Measurements from ENCODE around the gene ATP6V0A1.
"Not testable (repeated sequence)": the region's sequence is repeated elsewhere in the genome, so short reads cannot be mapped to it uniquely, and the experiment has no call there.

The ATP6V0A1 gene

DNA sequence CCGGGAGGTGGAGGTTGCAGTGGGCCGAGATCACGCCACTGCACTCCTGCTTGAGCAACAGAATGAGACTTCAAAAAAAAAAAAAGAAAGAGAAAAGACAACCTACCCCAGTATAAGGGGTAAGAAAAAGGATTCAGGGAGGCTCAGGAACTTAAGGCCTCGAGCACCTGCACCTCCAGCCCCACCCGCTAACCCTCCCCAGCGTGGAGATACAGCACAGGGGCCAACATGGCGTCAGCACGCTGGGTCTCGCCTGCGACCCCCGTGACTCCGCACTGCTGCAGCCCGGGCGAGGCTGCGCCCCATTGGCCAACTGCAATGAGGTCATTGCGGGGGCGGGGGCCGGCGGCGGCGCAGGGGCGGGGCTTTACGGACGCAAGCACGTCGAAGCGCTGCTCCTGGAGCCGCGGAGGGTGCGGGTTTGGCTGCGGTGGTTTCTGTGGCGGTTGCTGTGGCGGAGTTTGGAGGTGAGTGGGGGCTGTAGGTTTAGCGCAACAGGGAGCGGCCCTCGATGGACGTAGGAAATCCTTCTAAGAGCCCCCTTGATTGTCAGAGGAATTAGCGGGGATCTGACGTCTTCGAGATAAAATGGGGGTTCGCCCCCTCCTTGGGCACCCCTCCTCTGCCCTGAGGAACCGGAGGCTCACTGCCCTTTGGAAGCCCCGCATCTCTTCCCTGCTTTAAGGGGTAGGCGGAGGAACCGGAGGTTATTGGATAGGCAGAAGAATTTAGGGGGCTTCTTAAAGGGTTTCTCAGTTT lies at the start of gene ATP6V0A1:
ATP6V0A1 (plus strand) TSS at position 382 of the 759 bp plus-strand sequence. CDS start 2,017 bp downstream, outside the sequence.
- peak; percentile 72 to 91 for DNase-seq

DNA sequence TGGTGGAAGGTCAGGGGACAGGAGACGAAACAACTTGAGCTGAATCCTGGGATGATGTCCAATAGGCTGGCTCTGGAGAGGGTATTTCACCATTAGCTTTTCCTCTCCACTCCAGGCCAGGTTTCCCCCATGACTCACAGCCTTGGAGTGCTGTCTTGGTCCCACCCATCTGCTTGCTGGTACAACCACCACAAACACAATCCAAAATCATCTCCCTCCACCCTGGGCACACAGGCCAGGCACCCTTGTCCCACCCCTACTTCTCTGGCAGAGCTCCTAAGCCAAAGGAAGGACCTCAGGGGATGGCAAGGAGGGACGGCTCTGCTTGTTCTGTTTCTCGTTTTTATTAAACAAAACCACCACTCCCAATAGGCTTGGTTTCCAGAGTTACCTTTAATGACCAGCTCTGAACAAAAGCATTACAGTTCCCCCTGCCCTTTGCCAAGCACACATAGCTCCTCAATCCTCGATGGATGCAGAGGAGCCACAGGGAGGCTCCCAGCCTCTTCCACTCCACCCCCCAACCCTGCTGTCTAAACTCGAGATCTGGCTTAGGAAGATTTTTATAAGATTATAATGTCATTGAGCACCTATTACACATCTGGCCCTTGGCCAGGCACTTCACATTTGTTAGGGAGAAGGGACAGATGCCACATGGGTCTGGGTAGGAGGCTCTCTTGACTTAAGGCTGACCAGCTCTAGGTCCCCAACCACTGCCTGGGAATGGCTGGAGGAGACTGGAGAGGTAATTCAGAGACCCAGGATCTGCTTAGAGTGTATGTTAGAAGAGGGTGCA lies 49.0 kb upstream of the ATP6V0A1 start:
- DNase-seq, result peak in 1 of 2 experiments; percentile 72

DNA sequence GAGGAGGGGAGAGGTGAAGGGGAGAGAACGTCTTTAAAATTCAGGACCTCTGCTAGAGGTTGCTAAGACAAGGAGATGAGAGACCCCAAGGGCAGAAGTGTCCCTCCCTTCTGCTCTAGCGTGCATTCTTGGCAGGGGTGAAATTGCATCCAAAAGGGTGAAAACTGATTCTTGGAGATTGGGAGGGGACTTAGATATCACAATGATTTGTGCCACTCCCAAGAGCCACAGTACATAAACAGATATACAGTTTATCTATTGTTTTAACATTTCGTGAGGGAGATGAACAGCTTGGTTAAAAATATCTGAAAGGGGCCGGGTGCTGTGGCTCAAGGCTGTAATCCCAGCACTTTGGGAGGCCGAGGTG lies 48.4 kb upstream of the ATP6V0A1 start:
- DNase-seq, result no peak

DNA sequence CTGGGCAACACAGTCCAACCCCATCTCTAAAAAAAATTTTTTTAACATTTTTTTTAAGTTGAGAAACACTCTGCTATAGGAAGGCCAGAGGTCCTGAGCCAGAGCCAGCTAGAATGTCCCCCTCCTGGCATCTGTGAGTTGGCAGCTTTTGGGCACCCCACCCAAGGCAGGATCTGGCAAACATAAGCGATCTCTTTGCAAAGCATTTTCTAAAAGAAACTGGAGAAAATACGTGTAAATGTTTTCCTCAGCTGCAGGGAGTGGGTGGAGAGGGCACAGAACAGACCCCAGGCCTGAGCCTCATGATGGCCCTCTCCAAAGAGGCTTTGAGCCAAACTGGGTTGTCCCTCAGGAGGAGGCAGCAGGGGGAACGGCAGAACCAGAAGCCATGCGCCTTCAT lies 47.3 kb upstream of the ATP6V0A1 start:
- DNase-seq, result no peak

DNA sequence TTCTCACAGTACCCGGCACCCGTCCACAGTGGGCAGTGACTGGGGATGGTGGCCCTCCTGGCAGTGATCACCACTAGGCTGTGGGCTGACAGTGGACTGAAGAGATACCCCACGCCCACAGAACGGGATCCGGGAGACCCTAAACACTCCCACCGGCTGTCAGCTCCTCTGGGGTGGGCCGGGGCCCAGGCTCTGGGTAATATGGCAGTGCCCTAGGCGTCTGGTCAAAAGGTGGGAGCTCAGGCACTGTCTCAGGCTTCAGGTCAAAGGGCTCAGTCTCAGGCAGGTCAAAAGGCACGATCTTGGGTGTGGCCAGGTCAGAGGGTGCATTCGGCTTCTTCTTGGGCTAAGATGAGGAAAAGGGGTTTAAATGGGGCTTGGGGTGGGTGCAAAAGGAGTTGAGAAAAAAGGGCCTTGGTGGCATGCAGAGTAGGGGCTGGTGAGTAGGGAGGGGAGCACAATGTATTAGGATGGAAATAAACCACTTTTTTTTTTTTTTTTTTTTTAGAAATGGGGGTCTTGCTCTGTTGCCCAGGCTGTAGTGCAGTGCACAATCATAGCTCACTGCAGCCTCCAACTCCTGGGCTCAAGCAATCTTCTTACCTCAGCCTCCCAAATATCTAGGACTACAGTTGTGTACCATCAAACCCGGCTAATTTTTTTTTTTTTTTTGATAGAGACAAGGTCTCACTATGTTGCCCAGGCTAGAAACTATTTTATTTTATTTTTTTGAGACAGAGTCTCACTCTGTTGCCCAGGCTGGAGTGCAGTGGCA lies 46.6 kb upstream of the ATP6V0A1 start:
- DNase-seq, result no peak

DNA sequence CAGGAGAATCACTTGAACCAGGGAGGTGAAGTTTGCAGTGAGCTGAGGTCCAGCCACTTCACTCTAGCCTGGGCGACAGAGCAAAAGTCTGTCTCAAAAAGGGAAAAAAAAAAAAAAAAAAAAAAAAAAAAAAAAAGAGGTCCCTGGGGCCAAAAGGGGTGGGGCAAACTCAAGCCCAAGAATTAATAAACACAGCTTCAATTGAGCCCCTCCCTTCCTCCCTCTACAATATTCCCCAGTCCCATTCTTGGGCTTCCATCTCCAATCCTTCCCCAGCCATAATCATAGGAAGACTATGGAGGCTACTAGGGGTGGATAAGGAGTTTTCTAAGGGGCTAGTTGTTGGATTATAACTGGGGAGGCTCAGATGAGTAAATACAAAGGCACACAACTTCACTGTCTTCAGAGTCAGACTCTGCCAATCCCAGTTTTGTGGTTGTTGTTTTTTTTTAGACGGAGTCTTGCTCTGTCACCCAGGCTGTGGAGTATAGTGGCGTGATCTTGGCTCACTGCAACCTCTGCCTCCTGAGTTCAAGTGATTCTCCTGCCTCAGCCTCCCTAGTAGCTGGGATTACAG lies 45.1 kb upstream of the ATP6V0A1 start:
- DNase-seq, result no peak

DNA sequence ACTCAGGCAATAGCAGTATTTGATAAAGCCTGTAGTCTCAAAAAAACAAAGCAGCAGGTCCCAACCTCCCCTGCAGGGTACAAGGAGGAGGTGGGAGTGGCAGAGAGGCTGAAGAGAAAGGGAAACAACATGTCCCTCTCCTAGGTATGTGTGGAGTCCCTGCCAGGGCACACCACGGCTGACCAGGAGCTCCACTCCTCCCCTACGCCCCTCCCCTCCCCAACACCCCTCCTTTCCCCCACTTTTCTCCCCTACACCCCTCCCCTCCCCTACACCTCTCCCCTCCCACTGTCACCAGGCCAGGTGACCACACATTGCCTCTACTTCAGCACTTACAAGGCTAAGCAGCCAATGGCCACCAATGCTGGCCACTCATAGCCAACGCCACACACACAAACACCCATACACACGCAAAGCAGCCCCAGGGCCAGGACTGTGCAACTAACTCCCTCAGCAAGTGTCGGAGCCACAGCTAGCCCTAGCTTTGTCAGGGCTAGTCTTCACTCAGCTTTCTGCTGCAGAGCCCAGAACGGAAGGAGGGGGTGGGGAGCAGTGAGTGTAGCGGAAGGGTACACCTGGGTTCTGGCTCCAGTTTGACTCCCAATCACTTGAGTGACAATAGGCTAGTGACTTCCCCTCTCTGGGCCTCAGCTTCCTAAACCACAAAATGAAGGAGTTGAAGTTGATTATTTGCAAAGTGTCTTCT lies 43.8 kb upstream of the ATP6V0A1 start:
- no peak for DNase-seq

DNA sequence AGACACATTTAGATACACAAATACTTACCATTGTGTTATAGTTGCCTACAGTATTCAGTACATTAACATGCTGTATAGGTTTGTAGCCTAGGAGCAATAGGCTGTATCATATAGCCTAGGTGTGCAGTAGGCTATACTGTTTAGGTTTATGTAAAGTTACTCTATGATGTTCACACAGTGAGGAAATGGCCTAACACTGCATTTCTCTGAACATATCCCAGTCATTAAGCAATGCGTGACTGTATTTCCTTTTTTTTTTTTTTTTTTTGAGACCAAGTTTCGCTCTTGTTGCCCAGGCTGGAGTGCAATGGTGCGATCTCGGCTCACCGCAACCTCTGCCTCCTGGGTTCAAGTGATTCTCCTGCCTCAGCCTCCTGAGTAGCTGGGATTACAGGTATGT lies 40.7 kb upstream of the ATP6V0A1 start:
- DNase-seq, result not testable (repeated sequence)

DNA sequence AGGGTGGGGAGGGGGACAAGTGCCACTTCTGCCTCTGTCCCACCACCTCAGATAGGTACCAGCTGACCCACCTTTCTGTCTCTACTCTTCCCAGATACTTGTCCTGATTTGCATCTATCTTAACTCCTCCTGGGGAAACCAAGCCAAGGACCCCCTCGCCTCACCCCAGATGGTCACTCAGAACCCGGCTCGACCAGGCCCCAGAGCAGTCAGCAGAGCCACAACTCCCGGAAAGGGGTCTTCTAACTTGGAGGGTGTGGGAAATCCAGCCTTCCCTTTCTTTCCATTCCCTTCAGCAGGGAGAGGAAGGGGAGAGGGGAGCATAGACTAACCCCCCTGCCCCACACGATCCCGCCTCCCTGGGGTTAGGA lies 37.6 kb upstream of the ATP6V0A1 start:
- no peak for DNase-seq

DNA sequence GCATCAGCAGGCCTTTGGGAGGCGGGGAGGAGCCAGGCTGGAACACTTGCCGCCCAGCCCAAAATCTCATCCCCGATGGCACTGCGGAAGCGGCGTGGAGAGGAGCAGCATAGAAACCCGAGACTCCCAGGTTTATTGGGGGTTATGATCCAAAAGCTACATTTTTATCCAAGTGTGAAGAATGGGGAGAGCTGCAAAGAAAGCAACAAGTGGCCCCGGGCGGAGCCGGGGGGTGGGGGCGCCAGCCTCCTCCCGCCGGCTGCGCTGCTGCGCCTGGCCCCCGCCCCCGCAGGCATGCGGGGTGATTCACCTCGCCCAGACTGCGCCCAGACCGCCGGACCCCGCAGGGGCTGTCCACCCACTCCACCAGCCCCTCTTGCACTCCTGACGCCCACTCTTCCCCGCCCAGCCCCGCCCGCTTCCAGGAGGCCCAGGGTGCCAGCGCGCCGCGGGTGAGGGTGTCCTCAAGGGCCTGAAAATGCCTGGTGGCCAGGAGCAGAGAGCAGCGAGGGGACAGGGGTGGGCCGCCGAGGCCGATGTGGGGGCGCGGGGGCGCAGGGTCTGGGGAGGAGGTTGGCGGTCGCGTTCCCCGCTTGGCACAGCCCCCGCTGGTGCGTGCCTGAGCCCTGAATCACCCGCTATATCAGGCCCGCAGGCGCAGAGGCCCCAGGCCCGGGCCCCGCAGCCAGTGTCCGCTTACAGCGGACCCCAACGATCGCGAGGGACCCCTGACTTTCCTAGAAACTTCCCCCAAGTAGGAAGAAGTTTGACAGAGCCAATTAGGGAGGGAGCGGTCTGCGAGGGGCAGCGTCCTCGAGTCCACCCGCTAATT lies 37.0 kb upstream of the ATP6V0A1 start:
- no peak for DNase-seq

DNA sequence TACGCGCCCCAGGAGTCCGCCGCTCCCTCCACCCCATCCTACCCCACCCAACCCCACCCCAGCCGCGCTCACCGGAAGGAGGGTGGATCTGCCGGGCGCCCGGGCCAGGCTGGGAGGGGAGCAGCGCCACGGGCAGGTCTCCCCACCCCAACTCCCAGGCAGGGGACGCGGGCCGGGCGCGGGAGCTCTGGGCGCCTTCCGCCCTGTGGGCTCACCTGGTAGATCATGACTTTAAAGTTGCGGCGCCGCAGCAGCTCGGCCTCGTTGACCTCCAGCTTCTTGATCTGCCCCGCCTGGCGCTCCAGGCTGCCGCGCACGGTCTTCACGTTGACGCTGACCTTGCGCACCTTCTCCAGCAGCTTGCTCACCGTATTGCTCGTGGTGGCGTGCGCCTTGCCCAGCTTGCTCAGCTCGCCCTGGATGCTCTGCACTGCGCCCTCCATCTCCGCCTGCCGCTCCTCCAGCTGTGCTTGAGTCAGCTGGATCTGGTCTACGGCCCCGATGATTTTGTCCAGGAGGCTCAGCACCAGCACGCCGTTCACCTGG lies 36.2 kb upstream of the ATP6V0A1 start:
- no peak for DNase-seq

DNA sequence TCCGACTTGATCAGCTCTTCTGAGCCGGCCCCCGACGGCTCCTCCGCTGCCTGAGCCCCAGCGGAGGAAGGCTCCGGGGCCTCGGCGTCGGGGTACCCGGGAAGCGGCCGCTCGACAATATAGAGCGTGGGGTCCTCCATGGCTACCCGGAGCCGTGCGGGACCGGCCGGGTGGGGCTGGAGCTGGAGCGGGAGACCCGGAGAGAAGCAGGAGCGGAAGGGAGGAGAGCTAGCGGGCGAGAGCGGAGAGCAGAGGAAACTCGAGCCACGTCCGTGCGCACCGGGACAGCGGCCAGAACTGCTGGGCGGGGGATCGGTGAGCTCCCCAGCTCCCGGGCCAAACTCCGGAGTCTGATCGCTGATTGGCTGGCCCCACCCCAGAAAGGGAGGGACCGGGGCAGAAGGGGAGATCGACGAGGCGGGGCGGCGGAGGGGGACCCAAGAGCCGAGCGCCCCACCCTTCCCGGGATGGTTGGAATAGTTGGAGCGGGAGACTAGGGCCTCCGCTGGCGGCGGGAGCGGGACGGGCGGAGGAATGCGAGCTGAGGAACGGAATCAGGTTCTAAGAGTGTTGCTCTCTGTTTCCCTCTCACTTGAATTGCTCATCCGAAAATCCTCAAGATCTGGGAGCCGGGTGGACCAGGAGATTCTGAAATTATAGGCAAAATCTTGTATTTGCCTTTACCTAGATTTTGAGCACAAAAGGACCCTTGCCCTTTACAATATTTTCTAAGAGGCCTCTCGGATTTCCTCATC lies 35.5 kb upstream of the ATP6V0A1 start, which contains the start of gene CAVIN1:
CAVIN1 (minus strand) TSS at position 299 of the 755 bp plus-strand sequence; CDS start at position 140, 159 bp downstream.
- DNase-seq, result peak; percentile 91 to 94

DNA sequence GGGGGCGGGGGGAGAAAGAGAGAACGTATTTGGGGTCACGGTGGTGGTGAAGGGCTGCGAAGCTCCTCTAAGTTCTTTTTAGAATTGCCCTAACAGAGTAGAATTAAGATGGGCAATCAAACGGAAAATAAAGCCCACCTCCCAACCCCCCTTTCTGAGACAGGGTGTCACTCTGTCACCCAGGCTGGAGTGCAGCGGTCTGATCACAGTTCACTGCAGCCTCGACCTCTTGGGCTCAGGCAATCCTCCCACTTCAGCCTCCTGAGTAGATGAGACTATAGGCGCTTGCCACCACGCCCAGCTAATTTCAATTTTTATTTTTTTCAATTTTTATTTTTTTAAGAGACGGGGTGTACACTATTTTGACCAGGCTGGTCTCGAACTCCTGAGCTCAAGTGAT lies 34.9 kb upstream of the ATP6V0A1 start:
- DNase-seq, result no peak

DNA sequence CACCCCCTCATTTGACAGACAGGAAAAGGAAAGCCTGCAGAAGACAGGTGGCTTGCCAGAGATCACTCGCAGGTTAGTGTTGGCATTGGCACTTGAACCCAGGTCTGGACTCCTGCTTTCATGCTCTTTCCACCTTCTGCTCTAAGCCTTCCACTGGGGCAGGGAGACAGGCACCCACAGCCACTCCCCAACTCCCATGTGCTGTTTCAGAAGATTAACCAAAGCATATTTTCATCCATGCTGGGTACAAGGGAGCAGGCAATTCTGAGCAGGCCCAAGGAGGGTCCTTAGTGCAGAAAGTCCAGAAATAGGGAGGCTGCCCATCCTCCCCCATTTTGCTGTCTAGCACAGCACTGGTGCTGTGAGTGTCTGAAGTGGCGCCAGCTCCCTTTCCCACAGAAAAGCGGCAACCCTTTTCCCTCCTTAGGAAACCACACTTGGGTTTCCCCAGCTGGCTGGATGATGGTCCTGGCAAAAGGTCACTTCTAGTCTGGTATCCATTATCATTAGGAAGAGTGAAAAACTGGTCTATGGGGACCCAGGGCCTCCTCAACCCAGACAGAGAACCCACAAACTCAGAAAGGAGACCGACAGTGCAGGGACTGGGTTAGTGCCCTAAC lies 33.6 kb upstream of the ATP6V0A1 start:
- DNase-seq, result no peak

DNA sequence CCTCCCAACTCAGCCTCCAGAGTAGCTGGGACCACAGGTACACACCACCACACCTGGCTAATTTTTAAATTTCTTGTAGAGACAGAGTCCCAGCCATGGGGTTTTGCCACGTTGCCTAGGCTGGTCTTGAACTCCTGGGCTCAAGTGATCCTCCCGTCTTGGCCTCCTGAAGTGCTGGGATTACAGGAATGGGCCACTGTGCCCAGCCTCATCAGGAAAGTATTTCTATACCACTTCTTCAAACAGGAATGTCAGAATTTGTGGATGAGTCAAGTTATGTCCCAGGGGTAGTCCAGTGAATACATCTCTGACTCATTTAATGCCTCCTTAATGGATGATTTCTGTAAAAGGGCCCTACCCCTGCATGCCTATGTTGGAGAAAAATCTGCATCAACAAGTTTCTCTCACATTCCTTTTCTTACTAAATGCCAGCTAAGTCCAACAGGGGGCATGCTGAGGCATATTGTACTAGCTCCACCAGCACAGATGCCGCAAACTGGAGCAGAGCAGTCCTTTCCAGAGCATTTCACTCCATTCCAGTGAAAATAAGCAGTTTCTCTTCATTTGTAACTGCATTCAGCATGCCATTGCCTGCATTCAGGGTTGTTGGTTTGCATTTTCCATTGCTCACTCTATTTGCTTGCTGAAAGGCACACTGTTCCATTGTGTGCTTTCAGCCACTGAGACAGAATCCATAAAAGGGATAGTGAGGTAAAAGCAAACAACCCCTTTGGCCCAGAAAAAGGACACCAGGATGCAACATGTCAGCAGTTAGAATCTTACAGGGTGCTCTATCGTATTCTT lies 30.3 kb upstream of the ATP6V0A1 start:
- peak in 1 of 2 experiments; percentile 60 for DNase-seq

DNA sequence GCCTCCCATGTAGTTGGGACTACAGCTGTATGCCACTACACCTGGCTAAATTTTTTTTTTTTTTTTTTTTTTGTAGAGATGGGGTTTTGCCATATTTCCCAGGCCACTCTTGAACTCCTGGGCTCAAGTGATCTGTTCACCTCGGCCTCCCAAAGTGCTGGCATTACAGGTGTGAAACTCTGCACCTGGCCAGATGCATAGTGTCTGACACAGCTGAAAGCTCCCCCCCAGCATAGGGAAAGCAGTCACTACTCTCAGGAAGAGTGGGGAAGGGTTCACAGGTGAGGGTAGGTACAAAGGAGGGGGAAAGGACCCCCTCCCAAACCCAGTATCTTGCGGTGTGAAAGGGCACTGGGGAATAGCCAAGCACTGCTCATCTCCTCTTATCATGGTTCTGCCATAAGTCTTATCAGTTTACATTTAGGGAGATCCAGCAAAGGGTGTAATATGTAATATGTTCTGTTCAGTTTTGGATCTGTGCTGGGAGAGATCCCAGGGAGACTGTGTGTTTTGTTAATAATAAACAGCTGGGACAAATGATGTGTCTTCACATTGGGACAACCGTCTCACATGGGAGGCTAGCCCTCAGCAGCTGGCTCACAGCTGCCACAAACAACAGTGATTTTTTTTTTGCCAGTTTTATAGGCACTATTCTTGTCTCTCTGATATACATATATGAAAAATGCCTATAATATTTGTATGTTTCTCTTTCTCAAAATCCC lies 28.8 kb upstream of the ATP6V0A1 start:
- DNase-seq, result no peak

DNA sequence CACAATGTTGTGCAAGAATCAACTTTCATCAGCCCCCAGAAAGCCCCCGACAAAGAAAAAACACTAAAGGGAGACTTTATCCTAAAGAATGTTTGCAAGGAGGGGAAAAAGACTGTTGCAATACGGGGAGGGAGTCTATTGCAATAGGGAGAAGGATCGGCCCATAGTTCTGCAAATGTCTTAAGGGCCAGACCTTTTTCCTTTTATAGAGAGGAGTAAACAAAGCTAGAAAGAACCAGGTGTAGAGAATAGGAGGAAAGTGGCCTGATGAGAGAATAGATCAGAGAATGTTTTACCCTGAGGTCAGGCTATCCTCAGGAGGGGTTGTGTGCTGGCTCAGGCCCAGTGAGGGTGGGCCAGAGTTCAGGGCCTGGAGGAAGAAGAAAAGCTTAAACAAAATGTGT lies 26.9 kb upstream of the ATP6V0A1 start:
- DNase-seq, result no peak

DNA sequence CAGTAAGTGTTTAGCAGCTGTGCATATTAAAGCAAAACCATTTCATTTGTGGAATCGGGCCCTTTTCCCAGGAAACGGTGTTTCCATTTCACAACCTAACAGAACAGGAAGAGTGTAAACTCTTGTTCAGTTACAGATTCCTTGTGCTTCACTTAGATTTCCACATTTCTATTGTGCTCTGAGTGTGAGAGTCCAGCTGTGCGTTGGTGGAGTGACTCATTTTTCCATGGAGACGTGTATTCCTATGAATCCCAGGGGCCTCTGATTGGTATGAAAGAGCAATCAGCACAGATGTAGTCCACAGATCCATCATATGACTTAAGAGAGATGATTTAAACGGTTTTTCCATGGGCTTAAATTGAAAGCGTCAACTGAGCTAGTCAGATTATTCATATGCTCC lies 22.3 kb upstream of the ATP6V0A1 start:
- DNase-seq, result no peak
